Neutrophil (primary cell): ENCODE data around the gene PTPRE.

Experiments used
- H3K27ac ChIP-seq: fragments of 200-600 bp; sonication (generic); 2 replicates; pipeline ENCODE4 v1.5.1; 2016; ENCODE audit warnings: mild to moderate bottlenecking, moderate library complexity
- H3K27me3 ChIP-seq: fragments of 200-600 bp; sonication (generic); 2 replicates; pipeline ENCODE4 v1.6.0; 2016; ENCODE audit warnings: mild to moderate bottlenecking
- H3K36me3 ChIP-seq: fragments of 200-600 bp; sonication (generic); 2 replicates; pipeline ENCODE4 v1.5.1; 2017
- H3K4me1 ChIP-seq, 2 experiments: fragments of 200-600 bp in 1 of 2; sonication (generic) in 1 of 2; 1 replicate in 1 of 2; 2 replicates in 1 of 2; pipeline versions ENCODE4 v1.5.1 to v1.6.1; 2013 to 2016; ENCODE audit warnings: low read depth in 1 of 2, low read length in 1 of 2, mild to moderate bottlenecking in 1 of 2, moderate library complexity in 1 of 2; ENCODE audit not compliant: control insufficient read depth in 1 of 2, insufficient read depth in 1 of 2
- H3K4me3 ChIP-seq, 2 experiments: fragments of 200-600 bp in 1 of 2; sonication (generic) in 1 of 2; 1 replicate in 1 of 2; 2 replicates in 1 of 2; pipeline ENCODE4 v1.5.1; 2013 to 2016; ENCODE audit warnings: low read depth in 1 of 2, low read length in 1 of 2, mild to moderate bottlenecking in 1 of 2, moderate library complexity in 1 of 2
- H3K9me3 ChIP-seq: fragments of 200-600 bp; sonication (generic); 2 replicates; pipeline ENCODE4 v1.5.1; 2016
- TF ChIP-seq, protein P1 (sequence below): fragments of 200-600 bp; sonication (generic); IDR thresholded peaks from 2 replicates; pipeline ENCODE4 v1.5.1; 2016; ENCODE audit warnings: antibody characterized with exemption

Gene PTPRE

GRCh38 chr10:128059266-128059981 lies 152.5 kb downstream of the PTPRE start:
- TF ChIP-seq, protein P1, sequence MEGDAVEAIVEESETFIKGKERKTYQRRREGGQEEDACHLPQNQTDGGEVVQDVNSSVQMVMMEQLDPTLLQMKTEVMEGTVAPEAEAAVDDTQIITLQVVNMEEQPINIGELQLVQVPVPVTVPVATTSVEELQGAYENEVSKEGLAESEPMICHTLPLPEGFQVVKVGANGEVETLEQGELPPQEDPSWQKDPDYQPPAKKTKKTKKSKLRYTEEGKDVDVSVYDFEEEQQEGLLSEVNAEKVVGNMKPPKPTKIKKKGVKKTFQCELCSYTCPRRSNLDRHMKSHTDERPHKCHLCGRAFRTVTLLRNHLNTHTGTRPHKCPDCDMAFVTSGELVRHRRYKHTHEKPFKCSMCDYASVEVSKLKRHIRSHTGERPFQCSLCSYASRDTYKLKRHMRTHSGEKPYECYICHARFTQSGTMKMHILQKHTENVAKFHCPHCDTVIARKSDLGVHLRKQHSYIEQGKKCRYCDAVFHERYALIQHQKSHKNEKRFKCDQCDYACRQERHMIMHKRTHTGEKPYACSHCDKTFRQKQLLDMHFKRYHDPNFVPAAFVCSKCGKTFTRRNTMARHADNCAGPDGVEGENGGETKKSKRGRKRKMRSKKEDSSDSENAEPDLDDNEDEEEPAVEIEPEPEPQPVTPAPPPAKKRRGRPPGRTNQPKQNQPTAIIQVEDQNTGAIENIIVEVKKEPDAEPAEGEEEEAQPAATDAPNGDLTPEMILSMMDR: no peak
- no peaks in the 10 kb centered on the region for H3K9me3 ChIP-seq
- no peaks in the 10 kb centered on the region for H3K27me3 ChIP-seq
- peaks cover 93 to 97% of the 10 kb centered on the region in 2 experiments for H3K4me1 ChIP-seq
- H3K27ac ChIP-seq: peak overlapping the region; percentile 98
- peaks cover 100% of the 10 kb centered on the region for H3K36me3 ChIP-seq
- H3K4me3 ChIP-seq: peak overlapping the region in 1 of 2 experiments; percentile 0

- peaks cover 92 to 97% of the 10 kb centered on the region in 2 experiments for H3K4me1 ChIP-seq
- H3K9me3 ChIP-seq: no peaks in the 10 kb centered on the region
- no peaks in the 10 kb centered on the region for H3K27me3 ChIP-seq
- H3K36me3 ChIP-seq: peaks cover 99% of the 10 kb centered on the region
- peak overlapping the region; percentile 98 for H3K27ac ChIP-seq
- TF ChIP-seq, protein P1: no peak
- H3K4me3 ChIP-seq: no peak overlapping the region
Measured at GRCh38 chr10:128059982-128060293, 153.0 kb downstream of the PTPRE start.

- Histone ChIP-seq H3K27ac (peak overlapping the region; percentile 98), H3K36me3 (peaks cover 99% of the 10 kb centered on the region), H3K4me1 (peaks cover 92 to 97% of the 10 kb centered on the region in 2 experiments), H3K9me3 (no peaks in the 10 kb centered on the region), H3K4me3 (peak overlapping the region in 1 of 2 experiments; percentile 12), H3K27me3 (no peaks in the 10 kb centered on the region)
- TF ChIP-seq, protein P1: no peak
Measured at GRCh38 chr10:128060341-128061250, 153.7 kb downstream of the PTPRE start.

- H3K9me3 ChIP-seq: peaks cover 1% of the 10 kb centered on the region
- peak overlapping the region; percentile 50 to 65 for H3K4me3 ChIP-seq
- H3K27me3 ChIP-seq: no peaks in the 10 kb centered on the region
- peak overlapping the region; percentile 98 for H3K27ac ChIP-seq
- peaks cover 99% of the 10 kb centered on the region for H3K36me3 ChIP-seq
- TF ChIP-seq, protein P1: no peak
- peaks cover 92 to 97% of the 10 kb centered on the region in 2 experiments for H3K4me1 ChIP-seq
Measured at GRCh38 chr10:128061306-128062300, 154.7 kb downstream of the PTPRE start.

DNA sequence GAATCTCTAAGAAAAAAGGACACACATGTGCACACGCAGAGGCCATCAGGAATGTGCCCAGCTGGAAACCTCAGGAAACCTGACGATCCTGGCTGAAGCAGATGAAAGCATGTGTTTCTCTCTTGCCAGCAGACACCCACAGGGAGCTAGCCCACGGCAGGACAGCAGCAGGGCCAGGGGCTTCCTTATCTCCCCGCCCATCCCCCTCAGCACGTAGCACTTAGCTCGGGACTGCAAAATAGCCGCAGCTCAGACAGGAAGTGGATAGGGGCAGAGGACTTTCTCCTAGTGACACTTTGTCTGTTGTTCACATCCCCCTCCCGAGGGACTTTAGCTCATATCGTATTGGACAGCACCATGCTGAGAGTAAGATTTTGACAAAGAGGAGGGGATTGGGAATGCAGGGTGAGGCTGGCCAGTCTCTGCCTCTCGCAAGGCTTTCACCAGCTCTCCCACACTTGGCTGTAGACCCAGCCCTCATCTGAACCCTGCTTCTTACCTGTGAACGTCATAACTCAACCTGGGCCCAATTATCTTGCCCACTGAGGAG lies 155.5 kb downstream of the PTPRE start:
- peaks cover 94 to 100% of the 10 kb centered on the region in 2 experiments for H3K4me1 ChIP-seq
- no peaks in the 10 kb centered on the region for H3K27me3 ChIP-seq
- H3K36me3 ChIP-seq: peaks cover 99% of the 10 kb centered on the region
- H3K9me3 ChIP-seq: peaks cover 9% of the 10 kb centered on the region
- H3K27ac ChIP-seq: peak overlapping the region; percentile 98
- TF ChIP-seq, protein P1: peak; percentile 13
- H3K4me3 ChIP-seq: peak overlapping the region; percentile 50 to 65
